Ammon's horn (tissue), 1 donor: ENCODE measurements around the gene MDN1.
"Not testable (repeated sequence)": the region's sequence is repeated elsewhere in the genome, so short reads cannot be mapped to it uniquely, and the experiment has no call there.

Experiments used
- DNase-seq: peaks from one replicate; pipeline ENCODE4 v3.0.0-alpha.2; 2016; ENCODE audit warnings: low spot score

The MDN1 gene

GRCh38 chr6:89813422-89813821 lies 6.2 kb downstream of the MDN1 start:
- not testable (repeated sequence) for DNase-seq

GRCh38 chr6:89807581-89807980 lies 12.0 kb downstream of the MDN1 start:
- DNase-seq, result no peak

GRCh38 chr6:89805814-89806371 lies 13.7 kb downstream of the MDN1 start:
- DNase-seq, result no peak

- no peak for DNase-seq
Measured at GRCh38 chr6:89803271-89803670, 16.3 kb downstream of the MDN1 start.

- DNase-seq, result no peak
Measured at GRCh38 chr6:89799756-89800155, 19.8 kb downstream of the MDN1 start.

- DNase-seq, result no peak
Measured at GRCh38 chr6:89799096-89799495, 20.5 kb downstream of the MDN1 start.

GRCh38 chr6:89797317-89797716 lies 22.3 kb downstream of the MDN1 start:
- DNase-seq, result no peak

- no peak for DNase-seq
Measured at GRCh38 chr6:89794324-89794723, 25.3 kb downstream of the MDN1 start.

GRCh38 chr6:89793586-89793985 lies 26.0 kb downstream of the MDN1 start:
- no peak for DNase-seq

- peak; percentile 13 for DNase-seq
Measured at GRCh38 chr6:89792881-89793280, 26.7 kb downstream of the MDN1 start.

- DNase-seq, result no peak
Measured at GRCh38 chr6:89790403-89790802, 29.2 kb downstream of the MDN1 start.

GRCh38 chr6:89789980-89790379 lies 29.6 kb downstream of the MDN1 start:
- no peak for DNase-seq

GRCh38 chr6:89787660-89788328 lies 31.8 kb downstream of the MDN1 start:
- no peak for DNase-seq

- no peak for DNase-seq
Measured at GRCh38 chr6:89786970-89787369, 32.6 kb downstream of the MDN1 start.

- DNase-seq, result no peak
Measured at GRCh38 chr6:89784838-89785237, 34.8 kb downstream of the MDN1 start.

- not testable (repeated sequence) for DNase-seq
Measured at GRCh38 chr6:89783293-89783692, 36.3 kb downstream of the MDN1 start.

GRCh38 chr6:89782222-89782621 lies 37.4 kb downstream of the MDN1 start:
- no peak for DNase-seq

- no peak for DNase-seq
Measured at GRCh38 chr6:89781070-89782034, 38.2 kb downstream of the MDN1 start.

- DNase-seq, result no peak
Measured at GRCh38 chr6:89777455-89777854, 42.1 kb downstream of the MDN1 start.

GRCh38 chr6:89776583-89777233 lies 42.9 kb downstream of the MDN1 start:
- no peak for DNase-seq

GRCh38 chr6:89775150-89775549 lies 44.4 kb downstream of the MDN1 start:
- DNase-seq, result no peak

GRCh38 chr6:89769572-89769971 lies 50.0 kb downstream of the MDN1 start:
- DNase-seq, result no peak
